Measurements from ENCODE around the gene TBC1D22A.
"Not testable (repeated sequence)": the region's sequence is repeated elsewhere in the genome, so short reads cannot be mapped to it uniquely, and the experiment has no call there.

TBC1D22A gene

GRCh38 chr22:47049078-47049624 lies 286.7 kb downstream of the TBC1D22A start:
- TF ChIP-seq JUND (IDR thresholded peaks at IDR 0.05; ENCODE audit: low read depth) = no peak
- in situ Hi-C loops (cut with HindIII; ENCODE audit: low pct_unique_long_range_greater_than_20kb, low sequenced_read_pairs) = no loop called here

GRCh38 chr22:47049736-47050400 lies 287.4 kb downstream of the TBC1D22A start:
- in situ Hi-C loops (cut with HindIII; ENCODE audit: low pct_unique_long_range_greater_than_20kb, low sequenced_read_pairs) = not testable (repeated sequence)

More at GRCh38 chr22:47049078-47049624, 286.7 kb downstream of the TBC1D22A start:
- no peak for DNase-seq (ENCODE audit: low read depth in 1 of 2, low spot score in 1 of 2)

GRCh38 chr22:47050401-47051051 lies 288.1 kb downstream of the TBC1D22A start:
- TF ChIP-seq JUND (IDR thresholded peaks at IDR 0.05; ENCODE audit: low read depth) = no peak
- in situ Hi-C loops (cut with HindIII; ENCODE audit: low pct_unique_long_range_greater_than_20kb, low sequenced_read_pairs) = no loop called here
- no peak for DNase-seq (ENCODE audit: low read depth in 1 of 2, low spot score in 1 of 2)

More at GRCh38 chr22:47049736-47050400, 287.4 kb downstream of the TBC1D22A start:
- not testable (repeated sequence) for DNase-seq (ENCODE audit: low read depth in 1 of 2, low spot score in 1 of 2)

- no peak for TF ChIP-seq JUND (IDR thresholded peaks at IDR 0.05; ENCODE audit: low read depth)
- in situ Hi-C loops (cut with HindIII; ENCODE audit: low pct_unique_long_range_greater_than_20kb, low sequenced_read_pairs) = no loop called here
- no peak for DNase-seq (ENCODE audit: low read depth in 1 of 2, low spot score in 1 of 2)
Observed at GRCh38 chr22:47051441-47052071, 289.1 kb downstream of the TBC1D22A start.

- in situ Hi-C loops (cut with HindIII; ENCODE audit: low pct_unique_long_range_greater_than_20kb, low sequenced_read_pairs) = no loop called here
- DNase-seq (ENCODE audit: low read depth in 1 of 2, low spot score in 1 of 2) = no peak
- TF ChIP-seq JUND (IDR thresholded peaks at IDR 0.05; ENCODE audit: low read depth) = no peak
Observed at GRCh38 chr22:47052236-47053012, 290.0 kb downstream of the TBC1D22A start.

- no peak for DNase-seq (ENCODE audit: low read depth in 1 of 2, low spot score in 1 of 2)
- TF ChIP-seq JUND (IDR thresholded peaks at IDR 0.05; ENCODE audit: low read depth) = no peak
- in situ Hi-C loops (cut with HindIII; ENCODE audit: low pct_unique_long_range_greater_than_20kb, low sequenced_read_pairs) = no loop called here
Observed at GRCh38 chr22:47053013-47053725, 290.7 kb downstream of the TBC1D22A start.

- DNase-seq (ENCODE audit: low read depth in 1 of 2, low spot score in 1 of 2) = no peak
- in situ Hi-C loops (cut with HindIII; ENCODE audit: low pct_unique_long_range_greater_than_20kb, low sequenced_read_pairs) = no loop called here
- TF ChIP-seq JUND (IDR thresholded peaks at IDR 0.05; ENCODE audit: low read depth) = no peak
Observed at GRCh38 chr22:47053726-47054141, 291.3 kb downstream of the TBC1D22A start.

GRCh38 chr22:47054231-47055072 lies 292.0 kb downstream of the TBC1D22A start:
- DNase-seq (ENCODE audit: low read depth in 1 of 2, low spot score in 1 of 2) = no peak
- TF ChIP-seq JUND (IDR thresholded peaks at IDR 0.05; ENCODE audit: low read depth) = no peak
- in situ Hi-C loops (cut with HindIII; ENCODE audit: low pct_unique_long_range_greater_than_20kb, low sequenced_read_pairs) = no loop called here

- TF ChIP-seq JUND (IDR thresholded peaks at IDR 0.05; ENCODE audit: low read depth) = no peak
- no peak for DNase-seq (ENCODE audit: low read depth in 1 of 2, low spot score in 1 of 2)
- in situ Hi-C loops (cut with HindIII; ENCODE audit: low pct_unique_long_range_greater_than_20kb, low sequenced_read_pairs) = no loop called here
Observed at GRCh38 chr22:47055073-47055355, 292.6 kb downstream of the TBC1D22A start.

GRCh38 chr22:47055461-47055860 lies 293.0 kb downstream of the TBC1D22A start:
- DNase-seq (ENCODE audit: low read depth in 1 of 2, low spot score in 1 of 2) = no peak
- no peak for TF ChIP-seq JUND (IDR thresholded peaks at IDR 0.05; ENCODE audit: low read depth)
- in situ Hi-C loops (cut with HindIII; ENCODE audit: low pct_unique_long_range_greater_than_20kb, low sequenced_read_pairs) = no loop called here

GRCh38 chr22:47055921-47056320 lies 293.5 kb downstream of the TBC1D22A start:
- no peak for TF ChIP-seq JUND (IDR thresholded peaks at IDR 0.05; ENCODE audit: low read depth)
- in situ Hi-C loops (cut with HindIII; ENCODE audit: low pct_unique_long_range_greater_than_20kb, low sequenced_read_pairs) = no loop called here
- no peak for DNase-seq (ENCODE audit: low read depth in 1 of 2, low spot score in 1 of 2)

Measured in T47D (cell line).